ENCODE measurements around the gene SLC30A2. TPM values are rescaled to one million over a fixed set of nuclear protein-coding genes. Genes with fewer than 3 reads are reported as not detected.

Gene SLC30A2
- total and polyA plus RNA-seq, 2 of the 13 experiments (the other 11 are each of a cell fraction or from before 2014, with no cell fraction given) = not detected

GRCh38 chr1:26090893-26091292 is 45.0 kb upstream of the SLC30A2 start:
- Histone ChIP-seq H3K4me2 (ENCODE audit: low read depth, low read length) (no peak overlapping the region), H4K20me1 (ENCODE audit: insufficient read depth, low read length) (no peaks in the 10 kb centered on the region), H3K79me2 (ENCODE audit: insufficient read depth, low read length) (no peaks in the 10 kb centered on the region), H3K4me3 (replicated peaks in 1 of 3; ENCODE audit: insufficient read depth in 1 of 3, low read depth in 2 of 3, low read length in 3 of 3) (no peak overlapping the region), H3K9ac (ENCODE audit: insufficient read depth, low read depth, low read length) (no peak overlapping the region), H3K27ac (ENCODE audit: extremely low read length, insufficient read depth, low read length) (no peak overlapping the region), H3K36me3 (replicated peaks in 1 of 2; ENCODE audit: control insufficient read depth in 1 of 2, insufficient read depth in 2 of 2, low read length in 2 of 2) (no peaks in the 10 kb centered on the region), H3K27me3 (ENCODE audit: control insufficient read depth in 1 of 2, insufficient read depth in 2 of 2, low read length in 2 of 2) (peaks cover 2 to 33% of the 10 kb centered on the region in 2 experiments; a peak in 3 of 5 replicates), H3K4me1 (ENCODE audit: insufficient read depth, low read length) (0 out of 2 replicates have a peak, but pooled peaks cover 4% of the 10 kb centered on the region), H3K9me3 (ENCODE audit: low read length) (no peaks in the 10 kb centered on the region), H2AFZ (ENCODE audit: low read length) (no peak overlapping the region)
- CTCF ChIA-PET (ENCODE audit: low intra/inter-chr PET ratio, low total read pairs) = no interaction called here
- DNase-seq (ENCODE audit: low spot score) = no peak
- BruUV-seq (replicated peaks) = no TSS peak
- FAIRE-seq = no peak
- TF ChIP-seq TOPORS (CRISPR knock-in tag; IDR thresholded peaks at IDR 0.05) = no peak
- TF ChIP-seq XBP1 (CRISPR knock-in tag; IDR thresholded peaks at IDR 0.05) = no peak
- TF ChIP-seq PCBP1 (IDR thresholded peaks at IDR 0.05; ENCODE audit: borderline replicate concordance, low read depth, low read length) = no peak
- TF ChIP-seq KLF9 (CRISPR knock-in tag; IDR thresholded peaks at IDR 0.05; ENCODE audit: low read depth) = no peak
- no peak for TF ChIP-seq ZNF614 (CRISPR knock-in tag; IDR thresholded peaks at IDR 0.05; ENCODE audit: borderline replicate concordance)
- no peak for TF ChIP-seq ZNF674 (CRISPR knock-in tag; IDR thresholded peaks at IDR 0.05; ENCODE audit: low read depth)
- TF ChIP-seq KDM4B (CRISPR knock-in tag; IDR thresholded peaks at IDR 0.05) = no peak
- ATAC-seq = no peak
- POLR2A ChIA-PET = no interaction called here
- intact Hi-C loops (cut with micrococcal nuclease; ENCODE audit: unreplicated experiment) = no loop called here
- 39% methylated on average over 3 of the region's 3 CpGs for WGBS (ENCODE audit: low lambda C conversion rate)
- in situ Hi-C loops (cut with HindIII; ENCODE audit: extremely low pct_ligation_motif_present, low pct_unique_long_range_greater_than_20kb) = no loop called here

- no peaks in the 10 kb centered on the region for H3K36me3 ChIP-seq (replicated peaks in 1 of 2; ENCODE audit: control insufficient read depth in 1 of 2, insufficient read depth in 2 of 2, low read length in 2 of 2)
- ChIA-PET POLR2A (no interaction called here), CTCF (ENCODE audit: low intra/inter-chr PET ratio, low total read pairs) (no interaction called here)
- TF ChIP-seq ZFP62 (CRISPR knock-in tag; IDR thresholded peaks at IDR 0.05) (no peak), ZNF768 (CRISPR knock-in tag; IDR thresholded peaks at IDR 0.05) (peak; percentile 68; the same call in 1 of the 2 replicates)
- no TSS peak for BruUV-seq (replicated peaks)
- 94% methylated on average over 3 of the region's 3 CpGs for WGBS (ENCODE audit: low lambda C conversion rate)
- no peaks in the 10 kb centered on the region for H4K20me1 ChIP-seq (ENCODE audit: insufficient read depth, low read length)
- H3K27ac ChIP-seq (ENCODE audit: extremely low read length, insufficient read depth, low read length) = no peak overlapping the region
- intact Hi-C loops (cut with micrococcal nuclease; ENCODE audit: unreplicated experiment) = no loop called here
- H3K4me1 ChIP-seq (ENCODE audit: insufficient read depth, low read length) = no peaks in the 10 kb centered on the region
- no peak overlapping the region for H3K4me2 ChIP-seq (ENCODE audit: low read depth, low read length)
- no peaks in the 10 kb centered on the region for H3K79me2 ChIP-seq (ENCODE audit: insufficient read depth, low read length)
- ATAC-seq (no peak), DNase-seq (ENCODE audit: low spot score) (no peak), FAIRE-seq (no peak)
- H3K9ac ChIP-seq (ENCODE audit: insufficient read depth, low read depth, low read length) = no peak overlapping the region
- peaks cover 0 to 20% of the 10 kb centered on the region in 2 experiments; a peak in 4 of 5 replicates for H3K27me3 ChIP-seq (ENCODE audit: control insufficient read depth in 1 of 2, insufficient read depth in 2 of 2, low read length in 2 of 2)
- no peak overlapping the region for H2AFZ ChIP-seq (ENCODE audit: low read length)
- in situ Hi-C loops (cut with HindIII; ENCODE audit: extremely low pct_ligation_motif_present, low pct_unique_long_range_greater_than_20kb) = no loop called here
- H3K4me3 ChIP-seq (replicated peaks in 1 of 3; ENCODE audit: insufficient read depth in 1 of 3, low read depth in 2 of 3, low read length in 3 of 3) = no peak overlapping the region
- H3K9me3 ChIP-seq (ENCODE audit: low read length) = no peaks in the 10 kb centered on the region
These were observed 43.2 kb upstream of the SLC30A2 start for GRCh38 chr1:26089125-26089524.
